Measurements from ENCODE around the gene KLHL33.

The KLHL33 gene

DNA sequence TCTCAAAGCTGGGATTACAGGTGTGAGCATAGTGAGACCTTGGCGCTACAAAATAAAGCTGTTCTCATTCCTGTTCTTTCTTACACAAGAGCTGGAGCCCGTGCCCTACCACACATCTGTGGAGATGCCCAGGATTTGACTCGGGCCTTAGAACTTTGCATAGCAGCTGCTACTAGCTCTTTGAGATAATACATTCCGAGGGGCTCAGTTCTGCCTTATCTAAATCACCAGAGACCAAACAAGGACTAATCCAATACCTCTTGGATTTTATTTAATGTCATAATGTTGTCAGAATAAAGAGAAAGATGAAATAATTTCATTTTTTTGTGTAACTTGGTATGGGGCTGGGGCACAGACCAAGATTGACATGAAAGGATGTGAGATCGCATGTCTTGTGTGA is 40.8 kb upstream of the KLHL33 start:
- Histone ChIP-seq H3K36me3 (ENCODE audit: control insufficient read depth in 1 of 2, insufficient read depth in 2 of 2, low read length in 2 of 2) (peaks cover 17 to 28% of the 10 kb centered on the region in 2 experiments), H3K9ac (ENCODE audit: low read length) (no peak overlapping the region), H3K18ac (ENCODE audit: low read length) (no peak overlapping the region), H2AFZ (ENCODE audit: insufficient read depth, low read length, poor library complexity) (no peak overlapping the region), H3K4ac (ENCODE audit: low read depth, low read length) (no peak overlapping the region), H3K27ac (ENCODE audit: low read depth, low read length) (no peak overlapping the region), H4K8ac (ENCODE audit: low read depth, low read length) (no peak overlapping the region), H2BK120ac (ENCODE audit: insufficient read depth, low read length, poor library complexity) (no peak overlapping the region), H4K91ac (ENCODE audit: low read depth, low read length) (no peak overlapping the region), H3K4me2 (ENCODE audit: low read length) (no peak overlapping the region), H3K23ac (ENCODE audit: low read length) (no peak overlapping the region), H3K9me3 (ENCODE audit: insufficient read depth, low read depth, low read length) (no peaks in the 10 kb centered on the region), H3K79me1 (ENCODE audit: low read length) (no peaks in the 10 kb centered on the region), H3K27me3 (ENCODE audit: insufficient read depth, low read length) (no peaks in the 10 kb centered on the region), H4K12ac (ENCODE audit: low read depth, low read length) (no peak overlapping the region), H2AK5ac (ENCODE audit: low read length) (no peak overlapping the region), H3K4me1 (ENCODE audit: control insufficient read depth in 1 of 2, insufficient read depth in 2 of 2, low read length in 2 of 2) (peaks cover 3 to 7% of the 10 kb centered on the region in 2 experiments), H2BK5ac (ENCODE audit: low read depth, low read length, poor library complexity) (no peak overlapping the region), H3K4me3 (ENCODE audit: low read depth, low read length) (no peak overlapping the region), H2BK12ac (ENCODE audit: low read length) (no peak overlapping the region), H3K79me2 (ENCODE audit: control insufficient read depth, insufficient read depth, low read length, poor library complexity) (no peaks in the 10 kb centered on the region), H3K14ac (ENCODE audit: low read length) (no peak overlapping the region)
- DNase-seq, result no peak
- no CpG with 5 or more reads among the region's 5 CpGs for whole genome bisulfite sequencing (ENCODE audit: extremely low coverage, insufficient coverage, insufficient read length)

DNA sequence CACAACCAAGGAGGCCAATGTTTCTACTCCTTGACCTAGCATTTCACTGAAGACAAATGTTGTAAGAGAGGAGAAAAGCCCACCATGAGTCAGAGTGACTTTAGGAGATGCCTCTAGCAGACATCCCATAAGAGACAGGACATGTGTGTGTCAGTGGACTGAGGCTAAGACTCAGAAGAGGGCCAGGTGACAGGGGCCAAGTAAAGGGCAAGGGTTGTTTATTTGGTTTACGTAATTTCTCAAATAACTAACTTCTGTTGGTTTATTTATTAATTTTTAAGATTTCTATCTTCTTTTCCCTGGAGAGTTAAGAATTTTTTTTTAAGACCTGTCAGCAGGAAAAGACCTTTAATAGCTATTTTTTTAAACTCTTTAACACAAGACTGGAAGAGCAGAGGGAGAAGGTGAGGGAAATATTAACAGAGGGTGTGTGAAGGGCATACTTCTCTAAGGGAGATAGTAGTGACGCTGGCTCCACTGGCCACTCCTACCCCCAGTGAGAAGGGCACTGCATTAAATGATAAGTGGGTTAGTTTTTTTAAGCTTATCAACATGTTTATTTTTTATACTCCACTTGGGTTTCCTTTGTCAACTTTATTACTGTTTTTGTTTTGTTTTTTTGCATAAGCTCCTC is 36.7 kb upstream of the KLHL33 start:
- no peak overlapping the region for H3K4ac ChIP-seq (ENCODE audit: low read depth, low read length)
- H4K8ac ChIP-seq (ENCODE audit: low read depth, low read length), result no peak overlapping the region
- H3K27me3 ChIP-seq (ENCODE audit: insufficient read depth, low read length), result no peaks in the 10 kb centered on the region
- H3K36me3 ChIP-seq (ENCODE audit: control insufficient read depth in 1 of 2, insufficient read depth in 2 of 2, low read length in 2 of 2), result peaks cover 17 to 28% of the 10 kb centered on the region in 2 experiments
- no CpG with 5 or more reads among the region's 2 CpGs for WGBS (ENCODE audit: extremely low coverage, insufficient coverage, insufficient read length)
- no peak overlapping the region for H3K23ac ChIP-seq (ENCODE audit: low read length)
- no peak overlapping the region for H3K18ac ChIP-seq (ENCODE audit: low read length)
- H2BK12ac ChIP-seq (ENCODE audit: low read length), result no peak overlapping the region
- no peak for DNase-seq
- H2BK120ac ChIP-seq (ENCODE audit: insufficient read depth, low read length, poor library complexity), result no peak overlapping the region
- no peak overlapping the region for H3K4me3 ChIP-seq (ENCODE audit: low read depth, low read length)
- no peaks in the 10 kb centered on the region for H3K9me3 ChIP-seq (ENCODE audit: insufficient read depth, low read depth, low read length)
- no peak overlapping the region for H4K91ac ChIP-seq (ENCODE audit: low read depth, low read length)
- no peak overlapping the region for H2AK5ac ChIP-seq (ENCODE audit: low read length)
- H3K9ac ChIP-seq (ENCODE audit: low read length), result no peak overlapping the region
- H3K14ac ChIP-seq (ENCODE audit: low read length), result no peak overlapping the region
- no peak overlapping the region for H4K12ac ChIP-seq (ENCODE audit: low read depth, low read length)
- no peak overlapping the region for H3K4me2 ChIP-seq (ENCODE audit: low read length)
- no peak overlapping the region for H2AFZ ChIP-seq (ENCODE audit: insufficient read depth, low read length, poor library complexity)
- no peak overlapping the region for H2BK5ac ChIP-seq (ENCODE audit: low read depth, low read length, poor library complexity)
- peaks cover 5 to 15% of the 10 kb centered on the region in 2 experiments for H3K4me1 ChIP-seq (ENCODE audit: control insufficient read depth in 1 of 2, insufficient read depth in 2 of 2, low read length in 2 of 2)
- no peak overlapping the region for H3K27ac ChIP-seq (ENCODE audit: low read depth, low read length)
- H3K79me1 ChIP-seq (ENCODE audit: low read length), result peaks cover 10% of the 10 kb centered on the region
- H3K79me2 ChIP-seq (ENCODE audit: control insufficient read depth, insufficient read depth, low read length, poor library complexity), result peaks cover 2% of the 10 kb centered on the region

DNA sequence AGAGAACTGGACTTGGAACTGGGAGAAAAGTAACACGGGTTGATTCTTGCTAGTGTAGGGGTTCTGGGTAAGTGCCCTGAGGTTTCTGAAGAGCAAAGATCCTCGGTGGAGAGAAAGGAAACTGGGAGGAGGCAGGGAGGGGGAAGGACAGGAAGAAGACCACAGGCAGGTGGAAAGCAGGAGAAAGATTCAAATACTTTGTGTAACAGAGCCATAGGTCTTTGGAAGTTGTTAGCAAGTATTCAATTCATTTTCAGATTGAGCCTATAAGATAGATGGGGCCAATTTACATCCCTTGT is 34.6 kb upstream of the KLHL33 start:
- no CpG with 5 or more reads among the region's 2 CpGs for WGBS (ENCODE audit: extremely low coverage, insufficient coverage, insufficient read length)
- Histone ChIP-seq H3K9ac (ENCODE audit: low read length) (no peak overlapping the region), H3K14ac (ENCODE audit: low read length) (no peak overlapping the region), H3K4me1 (ENCODE audit: control insufficient read depth in 1 of 2, insufficient read depth in 2 of 2, low read length in 2 of 2) (peaks cover 2 to 8% of the 10 kb centered on the region in 2 experiments), H4K91ac (ENCODE audit: low read depth, low read length) (no peak overlapping the region), H3K27me3 (ENCODE audit: insufficient read depth, low read length) (no peaks in the 10 kb centered on the region), H3K79me2 (ENCODE audit: control insufficient read depth, insufficient read depth, low read length, poor library complexity) (peaks cover 2% of the 10 kb centered on the region), H3K18ac (ENCODE audit: low read length) (no peak overlapping the region), H3K4me3 (ENCODE audit: low read depth, low read length) (no peak overlapping the region), H3K4ac (ENCODE audit: low read depth, low read length) (no peak overlapping the region), H3K23ac (ENCODE audit: low read length) (no peak overlapping the region), H4K8ac (ENCODE audit: low read depth, low read length) (peak overlapping the region; percentile 57), H2AFZ (ENCODE audit: insufficient read depth, low read length, poor library complexity) (no peak overlapping the region), H2BK120ac (ENCODE audit: insufficient read depth, low read length, poor library complexity) (no peak overlapping the region), H2BK5ac (ENCODE audit: low read depth, low read length, poor library complexity) (no peak overlapping the region), H2AK5ac (ENCODE audit: low read length) (no peak overlapping the region), H3K27ac (ENCODE audit: low read depth, low read length) (peak overlapping the region; percentile 55), H4K12ac (ENCODE audit: low read depth, low read length) (no peak overlapping the region), H3K36me3 (ENCODE audit: control insufficient read depth in 1 of 2, insufficient read depth in 2 of 2, low read length in 2 of 2) (peaks cover 12 to 20% of the 10 kb centered on the region in 2 experiments), H3K4me2 (ENCODE audit: low read length) (peak overlapping the region; percentile 81), H3K9me3 (ENCODE audit: insufficient read depth, low read depth, low read length) (no peaks in the 10 kb centered on the region), H2BK12ac (ENCODE audit: low read length) (no peak overlapping the region), H3K79me1 (ENCODE audit: low read length) (peaks cover 10% of the 10 kb centered on the region)
- DNase-seq, result no peak

DNA sequence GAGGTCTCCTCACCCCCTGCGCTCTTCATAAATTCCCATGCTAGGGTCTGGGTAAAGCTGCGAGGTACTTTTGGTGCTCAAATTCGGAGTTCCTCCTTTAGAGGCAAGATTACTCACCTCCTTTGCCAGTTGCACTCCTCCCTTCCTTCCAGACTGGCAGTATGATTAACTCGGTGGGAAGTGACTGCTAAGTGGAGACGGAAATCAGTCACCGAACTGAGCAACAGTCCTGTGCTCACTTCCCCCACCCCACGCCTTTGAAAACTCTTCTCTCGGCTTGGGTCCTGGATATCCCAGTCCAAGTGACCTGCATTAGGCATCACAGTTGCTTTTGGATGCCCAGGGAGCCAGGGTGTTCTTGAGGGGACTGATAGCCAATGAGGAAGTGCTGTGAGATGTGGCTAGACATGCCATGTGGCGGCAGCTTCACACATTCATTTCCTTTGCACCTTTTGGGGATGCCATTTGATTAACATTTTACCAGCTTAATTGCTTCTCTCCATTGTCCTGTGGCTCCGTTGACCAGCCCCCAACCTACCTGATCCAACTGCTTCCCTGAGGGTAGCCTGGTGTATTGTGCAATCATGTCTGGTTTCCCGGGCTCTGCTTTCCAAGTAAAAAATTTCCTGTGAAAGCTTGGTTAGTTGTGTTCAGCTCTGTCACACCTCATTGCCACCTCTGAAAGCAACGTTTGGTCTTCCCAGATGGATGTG is 34.1 kb upstream of the KLHL33 start:
- Histone ChIP-seq H3K79me1 (ENCODE audit: low read length) (peaks cover 10% of the 10 kb centered on the region), H3K27ac (ENCODE audit: low read depth, low read length) (peak overlapping the region; percentile 55), H3K4me2 (ENCODE audit: low read length) (peak overlapping the region; percentile 81), H3K4me1 (ENCODE audit: control insufficient read depth in 1 of 2, insufficient read depth in 2 of 2, low read length in 2 of 2) (peaks cover 2 to 8% of the 10 kb centered on the region in 2 experiments), H3K23ac (ENCODE audit: low read length) (no peak overlapping the region), H3K4me3 (ENCODE audit: low read depth, low read length) (peak overlapping the region; percentile 85), H2AFZ (ENCODE audit: insufficient read depth, low read length, poor library complexity) (peak overlapping the region; percentile 46), H3K36me3 (ENCODE audit: control insufficient read depth in 1 of 2, insufficient read depth in 2 of 2, low read length in 2 of 2) (peaks cover 9 to 15% of the 10 kb centered on the region in 2 experiments), H2BK12ac (ENCODE audit: low read length) (no peak overlapping the region), H2BK5ac (ENCODE audit: low read depth, low read length, poor library complexity) (peak overlapping the region; percentile 65), H2BK120ac (ENCODE audit: insufficient read depth, low read length, poor library complexity) (peak overlapping the region; percentile 53), H3K9ac (ENCODE audit: low read length) (peak overlapping the region; percentile 24), H3K9me3 (ENCODE audit: insufficient read depth, low read depth, low read length) (no peaks in the 10 kb centered on the region), H3K14ac (ENCODE audit: low read length) (peak overlapping the region; percentile 14), H3K27me3 (ENCODE audit: insufficient read depth, low read length) (no peaks in the 10 kb centered on the region), H2AK5ac (ENCODE audit: low read length) (peak overlapping the region; percentile 4), H4K91ac (ENCODE audit: low read depth, low read length) (peak overlapping the region; percentile 45), H4K8ac (ENCODE audit: low read depth, low read length) (peak overlapping the region; percentile 57), H3K79me2 (ENCODE audit: control insufficient read depth, insufficient read depth, low read length, poor library complexity) (peaks cover 2% of the 10 kb centered on the region), H3K18ac (ENCODE audit: low read length) (peak overlapping the region; percentile 87), H4K12ac (ENCODE audit: low read depth, low read length) (peak overlapping the region; percentile 54), H3K4ac (ENCODE audit: low read depth, low read length) (peak overlapping the region; percentile 73)
- DNase-seq, result peak; percentile 64 to 69
- WGBS (ENCODE audit: extremely low coverage, insufficient coverage, insufficient read length), result no CpG with 5 or more reads among the region's 12 CpGs

All from trophoblast cell (in vitro differentiated cells and primary cell).